ENCODE results near the gene ST8SIA6.

ST8SIA6 gene

GRCh38 chr10:17385066-17385465, 69.3 kb downstream of the ST8SIA6 start:
- DNase-seq (ENCODE audit: low spot score) = no peak

DNA sequence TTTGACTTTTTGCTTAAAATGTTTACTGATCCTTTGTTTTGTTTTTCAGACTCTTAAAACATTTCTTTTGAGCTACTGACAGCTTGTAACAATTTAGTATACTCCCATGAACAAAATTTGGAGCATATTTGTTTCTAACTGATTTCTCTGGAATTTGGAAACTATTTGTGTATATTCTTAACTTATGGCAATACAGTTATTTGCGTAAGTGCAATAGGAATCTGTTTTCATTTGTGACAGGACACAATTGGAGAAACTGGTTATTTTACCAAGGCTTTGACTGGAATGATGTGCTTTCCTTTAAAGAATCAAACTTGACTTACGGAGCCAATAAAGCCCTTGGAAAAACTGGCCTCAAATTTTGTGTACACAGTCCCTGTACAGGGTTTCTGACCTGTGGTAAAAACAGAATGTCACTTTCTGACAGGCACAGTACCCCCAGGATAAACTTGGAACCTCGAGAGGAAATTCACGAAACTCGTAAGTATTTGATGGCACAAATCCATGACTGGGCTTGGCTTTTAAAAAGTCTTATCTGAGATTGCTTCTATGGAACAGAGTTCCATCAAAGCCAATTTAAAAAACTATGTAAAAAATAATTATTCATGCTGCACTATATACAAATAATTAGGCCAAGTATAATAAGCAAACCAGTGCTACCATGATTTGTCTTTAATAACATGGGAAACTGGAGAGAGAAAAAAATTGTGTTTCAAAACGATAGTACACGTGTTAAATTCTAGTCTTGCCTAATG, 70.4 kb downstream of the ST8SIA6 start:
- no peak for DNase-seq (ENCODE audit: low spot score)

DNA sequence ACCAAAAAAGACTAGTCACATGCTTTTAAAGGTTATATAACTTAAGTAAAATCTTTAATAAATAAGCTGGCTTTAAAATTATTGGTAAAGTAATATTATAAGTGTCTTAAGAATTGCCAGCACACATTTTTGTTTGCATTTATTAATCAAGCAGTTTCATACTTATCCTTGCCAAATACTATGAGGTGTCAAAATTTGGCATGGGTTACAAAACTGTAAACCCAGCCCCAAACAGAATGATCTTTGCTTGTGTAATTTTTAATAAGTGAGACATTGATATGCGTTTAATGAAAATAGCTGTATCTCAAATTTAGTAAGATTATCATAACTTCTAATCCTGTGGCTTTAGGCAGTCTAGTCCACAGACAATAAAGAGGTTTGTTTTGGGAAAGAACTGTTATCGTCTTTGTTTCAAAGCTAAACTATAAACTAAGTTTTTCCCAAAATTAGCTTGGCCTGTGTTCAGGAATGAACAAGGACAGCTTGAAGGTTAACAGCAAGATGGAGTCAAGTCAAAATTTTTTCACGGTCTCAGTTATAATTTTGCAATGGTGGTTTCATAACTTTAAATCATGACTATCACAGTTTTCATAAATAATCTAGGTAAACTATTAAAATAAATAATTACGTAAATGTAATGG, 72.8 kb downstream of the ST8SIA6 start:
- no peak for DNase-seq (ENCODE audit: low spot score)

GRCh38 chr10:17380888-17381287, 73.5 kb downstream of the ST8SIA6 start:
- DNase-seq (ENCODE audit: low spot score) = no peak

DNA sequence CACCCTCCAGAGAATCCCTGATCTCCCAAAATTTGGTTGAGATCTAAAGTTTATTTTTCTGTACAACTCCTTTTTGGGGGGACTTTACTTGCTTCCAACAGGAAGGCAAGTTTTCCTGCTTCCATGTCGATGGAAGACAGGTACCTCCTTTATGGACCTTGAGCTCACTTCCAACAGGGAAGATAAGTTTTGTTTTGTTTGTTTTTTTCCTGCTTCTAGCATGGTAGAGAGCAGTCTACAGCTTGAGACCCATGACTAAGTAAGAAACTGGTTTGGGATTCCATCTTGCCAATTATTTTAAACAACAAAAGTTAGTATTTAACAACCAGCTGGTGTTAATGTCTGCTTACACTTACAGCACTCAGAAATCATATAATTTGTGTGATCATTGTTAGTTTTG, 74.4 kb downstream of the ST8SIA6 start:
- no peak for DNase-seq (ENCODE audit: low spot score)

DNA sequence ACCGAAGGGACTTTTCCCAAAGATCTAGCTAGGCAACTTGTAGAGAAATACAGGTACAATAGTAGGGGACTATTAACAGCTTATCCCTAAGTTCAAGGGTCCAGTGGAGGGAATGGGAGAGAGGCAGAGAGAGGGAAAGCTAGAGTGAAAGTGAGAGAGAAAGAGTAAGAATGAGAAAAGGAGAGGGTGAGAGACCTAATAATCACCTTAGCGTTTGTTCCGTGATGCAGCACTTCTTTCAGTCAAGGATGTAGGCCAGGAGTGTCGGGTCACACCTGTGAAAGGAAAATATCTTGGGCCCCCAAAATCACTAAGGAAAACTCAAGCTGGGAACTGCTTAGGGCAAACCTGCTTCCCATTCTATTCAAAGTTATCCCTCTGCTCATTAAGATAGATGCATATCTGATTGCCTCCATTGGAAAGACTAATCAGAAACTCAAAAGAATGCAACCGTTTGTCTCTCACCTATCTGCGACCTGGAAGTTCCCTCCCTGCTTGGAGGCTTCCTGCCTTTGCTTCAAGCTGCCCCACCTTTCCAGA, 75.2 kb downstream of the ST8SIA6 start:
- DNase-seq (ENCODE audit: low spot score) = no peak

GRCh38 chr10:17375936-17376584, 78.3 kb downstream of the ST8SIA6 start:
- DNase-seq (ENCODE audit: low spot score) = peak; percentile 30

- no peak for DNase-seq (ENCODE audit: low spot score)
Measured at GRCh38 chr10:17368708-17369272, 85.6 kb downstream of the ST8SIA6 start.

DNA sequence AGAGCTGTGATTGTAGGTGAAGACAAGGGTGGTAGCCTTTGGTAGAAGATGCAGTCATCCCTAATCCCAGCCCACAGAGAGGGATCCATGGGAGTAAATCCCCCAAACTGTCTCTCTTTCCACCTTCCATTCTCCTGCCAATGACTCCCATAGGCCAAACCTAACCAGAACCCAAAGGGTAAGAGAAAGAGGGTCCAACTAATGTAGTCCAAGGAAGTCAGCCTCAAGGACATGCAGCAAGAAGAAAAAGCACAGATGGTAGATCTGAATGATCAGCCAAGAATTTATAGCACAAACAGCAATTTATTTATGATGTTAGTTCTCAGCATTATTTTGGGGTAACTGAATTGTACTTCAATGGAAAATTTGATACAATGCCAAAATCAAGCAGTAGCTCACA, 87.7 kb downstream of the ST8SIA6 start:
- no peak for DNase-seq (ENCODE audit: low spot score)

GRCh38 chr10:17365402-17365801, 89.0 kb downstream of the ST8SIA6 start:
- no peak for DNase-seq (ENCODE audit: low spot score)

DNA sequence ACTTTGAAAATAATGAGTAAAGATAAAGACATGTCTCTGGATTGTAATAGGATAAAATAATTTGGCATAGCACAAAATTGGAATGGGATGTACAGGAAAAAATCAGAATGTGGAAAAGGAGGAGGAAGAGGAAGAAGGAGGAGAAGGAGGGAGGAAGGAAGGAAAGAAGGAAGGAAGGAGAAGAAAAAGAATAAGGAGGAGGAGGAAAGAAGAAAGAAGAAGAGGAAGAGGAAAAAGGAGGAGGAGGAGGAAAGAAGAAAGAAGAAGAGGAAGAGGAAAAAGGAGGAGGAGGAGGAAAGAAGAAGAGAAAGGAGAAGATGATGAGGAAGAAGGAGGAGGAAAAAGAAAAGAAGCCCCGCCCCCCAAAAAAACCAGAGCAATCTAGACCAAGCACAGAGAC, 95.9 kb downstream of the ST8SIA6 start:
- DNase-seq (ENCODE audit: low spot score) = no peak

DNA sequence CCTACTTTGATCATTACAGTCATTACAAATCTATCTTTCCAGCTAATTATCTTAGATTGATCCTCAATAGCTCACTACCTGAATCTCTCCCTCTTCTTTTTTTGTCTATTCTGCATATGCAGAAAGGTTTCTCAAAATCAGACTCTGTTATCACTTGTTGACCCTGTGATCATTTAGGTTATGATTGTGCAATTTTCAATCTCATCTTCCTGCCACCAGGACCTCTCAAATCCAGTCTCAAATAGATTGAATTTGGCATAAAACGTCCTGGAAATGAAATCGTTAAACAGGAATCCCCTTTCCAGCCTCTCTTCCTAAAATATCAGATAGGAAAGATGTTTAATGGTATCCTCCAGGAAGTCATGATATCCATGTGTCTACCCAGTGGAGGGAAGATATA, 96.6 kb downstream of the ST8SIA6 start:
- no peak for DNase-seq (ENCODE audit: low spot score)

DNA sequence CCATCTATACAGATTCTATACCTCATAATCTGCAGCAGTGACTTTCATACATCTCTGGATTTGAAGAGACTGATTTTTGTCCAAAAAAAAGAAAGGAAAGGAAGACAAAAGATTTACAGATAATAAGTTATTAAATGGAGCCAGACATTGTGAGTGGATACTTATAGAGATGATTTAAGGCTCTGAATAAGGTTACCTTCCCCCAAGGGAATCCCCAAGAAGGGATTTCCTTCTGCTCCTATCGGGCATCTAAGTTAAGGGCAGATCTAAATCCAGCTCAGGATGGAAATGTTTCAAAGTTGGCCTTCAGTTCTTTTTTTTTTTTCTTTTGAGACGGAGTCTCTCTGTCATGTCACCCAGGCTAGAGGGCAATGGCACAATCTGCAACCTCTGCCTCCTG, 97.6 kb downstream of the ST8SIA6 start:
- DNase-seq (ENCODE audit: low spot score) = no peak

DNA sequence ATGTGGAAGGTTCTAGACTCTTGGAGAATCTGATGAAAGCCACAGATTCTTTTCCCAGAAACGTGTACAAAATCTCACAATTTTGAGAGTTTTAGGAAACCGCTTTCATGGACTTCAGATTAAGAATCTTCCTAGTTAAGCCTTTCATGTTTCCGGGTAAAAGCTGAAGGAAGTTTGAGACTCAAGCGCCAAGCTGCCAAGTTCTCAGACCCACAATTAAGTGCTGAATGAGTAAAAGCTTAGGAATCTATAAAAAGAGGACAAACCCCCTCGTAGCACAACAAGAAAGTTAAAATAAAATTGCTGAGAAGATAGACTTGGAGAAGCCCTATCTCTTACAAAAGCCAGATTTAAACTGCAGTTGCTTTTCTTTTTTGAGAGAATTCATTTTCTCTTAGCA, 99.6 kb downstream of the ST8SIA6 start:
- DNase-seq (ENCODE audit: low spot score) = no peak

- DNase-seq (ENCODE audit: low spot score) = no peak
Measured at GRCh38 chr10:17353568-17354300, 100.7 kb downstream of the ST8SIA6 start.

DNA sequence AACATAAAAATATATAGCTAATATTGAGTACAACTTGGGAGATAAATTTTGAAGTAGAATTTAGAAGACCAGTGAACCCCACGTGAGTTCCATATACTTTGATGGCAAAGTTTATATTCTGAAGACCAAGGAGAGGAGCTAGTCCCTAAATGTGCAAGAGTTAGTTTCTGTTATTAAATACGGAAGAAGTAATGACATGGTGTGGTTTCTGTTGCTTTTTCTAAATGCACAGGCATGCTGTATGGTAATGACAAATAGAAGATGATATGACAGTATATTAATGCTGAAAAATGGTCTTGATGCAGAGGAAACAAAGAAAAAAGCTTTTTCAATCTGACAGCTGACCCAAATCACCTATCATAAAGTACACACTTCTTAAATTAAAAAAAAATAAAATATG, 101.8 kb downstream of the ST8SIA6 start:
- DNase-seq (ENCODE audit: low spot score) = no peak

GRCh38 chr10:17351506-17351905, 102.9 kb downstream of the ST8SIA6 start:
- no peak for DNase-seq (ENCODE audit: low spot score)

- no peak for DNase-seq (ENCODE audit: low spot score)
Measured at GRCh38 chr10:17349717-17350116, 104.7 kb downstream of the ST8SIA6 start.

GRCh38 chr10:17348501-17349349, 105.7 kb downstream of the ST8SIA6 start:
- no peak for DNase-seq (ENCODE audit: low spot score)

DNA sequence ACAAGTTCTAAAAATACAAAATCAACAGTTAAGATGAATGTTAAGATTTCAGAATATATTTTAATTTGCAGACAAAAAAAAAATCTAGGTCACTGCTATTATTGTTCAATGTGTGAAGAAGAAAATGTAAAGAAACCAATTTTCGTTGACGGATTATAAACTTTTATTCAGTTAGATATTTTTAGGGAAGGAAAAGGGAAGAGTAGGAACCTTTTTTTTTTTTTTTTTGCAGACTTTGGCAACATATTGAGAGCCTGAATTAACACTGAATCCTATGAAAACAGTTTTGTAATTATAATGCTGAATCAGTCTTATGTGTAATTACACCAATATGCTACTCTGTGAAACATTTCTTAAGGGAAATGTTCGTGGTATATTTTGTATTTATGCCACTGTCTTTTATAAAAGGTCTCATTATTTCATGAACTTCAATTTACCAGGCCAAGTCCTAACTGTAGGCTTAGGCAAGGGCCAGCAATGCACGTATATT, 106.3 kb downstream of the ST8SIA6 start:
- DNase-seq (ENCODE audit: low spot score) = no peak

GRCh38 chr10:17344206-17344605, 110.2 kb downstream of the ST8SIA6 start:
- no peak for DNase-seq (ENCODE audit: low spot score)

Data from activated CD4-positive, alpha-beta T cell treated with anti-CD3 and anti-CD28 coated beads, Interleukin-2, Interleukin-4, amounts not matched to agents 100 ng/mL and 50 ng/mL, durations not matched to agents 16 hours and 8 hours (primary cell).